HG03103 (cell line): ENCODE measurements around the gene ENTPD7.

Source experiments
- ATAC-seq: cut with Tn5 transposase; IDR thresholded peaks from one replicate; pipeline ENCODE4 v1.9.1; 2021; ENCODE audit warnings: low read depth; ENCODE audit not compliant: unreplicated experiment

Gene ENTPD7

DNA sequence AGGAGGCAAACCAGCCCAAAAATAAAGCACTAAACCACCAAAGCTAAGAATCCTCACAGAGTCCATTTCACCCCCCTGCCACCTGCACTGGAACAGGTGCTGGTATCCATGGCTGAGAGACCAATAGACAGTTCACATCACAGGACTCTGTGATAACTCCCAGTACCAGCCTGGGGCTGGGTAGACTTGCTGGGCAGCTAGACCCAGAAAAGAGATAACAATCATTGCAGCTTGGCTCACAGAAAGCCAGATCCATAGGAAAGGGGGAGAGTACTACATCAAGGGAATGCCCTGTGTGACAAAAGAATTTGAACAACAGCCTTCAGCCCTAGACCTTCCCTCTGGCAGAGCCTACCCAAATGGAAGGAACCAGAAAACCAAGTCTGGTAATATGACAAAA lies 25.5 kb upstream of the ENTPD7 start:
- no peak for ATAC-seq

DNA sequence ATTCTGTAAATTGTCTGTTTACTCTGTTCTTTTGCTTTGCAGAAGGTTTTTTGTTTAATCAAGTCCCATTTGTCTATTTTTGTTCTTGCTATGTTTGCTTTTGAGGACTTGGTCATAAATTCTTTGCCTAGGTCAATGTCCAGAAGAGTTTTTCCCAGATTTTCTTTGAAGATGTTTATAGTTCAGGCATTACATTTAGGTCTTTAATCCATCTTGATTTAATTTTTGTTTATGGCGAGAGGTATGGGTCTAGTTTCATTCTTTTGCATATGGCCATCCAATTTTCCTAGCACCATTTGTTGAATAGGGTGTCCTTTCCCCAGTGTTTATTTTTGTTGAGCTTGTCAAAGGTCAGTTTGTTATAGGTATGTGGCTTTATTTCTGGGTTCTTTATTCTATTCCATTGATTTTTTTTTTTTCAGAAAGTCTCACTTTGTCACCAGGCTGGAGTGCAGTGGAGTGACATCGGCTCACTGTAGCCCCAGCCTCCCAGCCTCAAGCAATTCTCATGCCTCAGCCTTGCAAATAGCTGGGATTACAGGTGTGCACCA lies 11.6 kb upstream of the ENTPD7 start:
- ATAC-seq: no peak

DNA sequence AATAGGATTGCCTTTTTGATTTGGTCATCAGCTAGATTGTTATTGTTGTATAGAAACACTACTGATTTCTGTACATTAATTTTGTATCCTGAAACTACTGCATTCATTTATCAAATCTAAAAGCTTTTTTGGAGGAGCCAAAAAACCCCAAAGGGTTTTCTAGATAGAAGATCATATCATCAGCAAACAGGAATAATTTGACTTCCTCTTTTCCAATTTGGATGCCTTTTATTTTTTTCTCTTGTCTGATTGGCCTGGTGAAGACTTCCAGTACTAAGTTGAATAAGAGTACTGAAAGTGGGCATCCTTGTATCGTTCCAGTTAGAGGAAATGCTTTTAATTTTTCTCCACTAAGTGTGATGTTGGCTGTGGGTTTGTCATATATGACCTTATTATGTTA lies 10.6 kb upstream of the ENTPD7 start:
- no peak for ATAC-seq

DNA sequence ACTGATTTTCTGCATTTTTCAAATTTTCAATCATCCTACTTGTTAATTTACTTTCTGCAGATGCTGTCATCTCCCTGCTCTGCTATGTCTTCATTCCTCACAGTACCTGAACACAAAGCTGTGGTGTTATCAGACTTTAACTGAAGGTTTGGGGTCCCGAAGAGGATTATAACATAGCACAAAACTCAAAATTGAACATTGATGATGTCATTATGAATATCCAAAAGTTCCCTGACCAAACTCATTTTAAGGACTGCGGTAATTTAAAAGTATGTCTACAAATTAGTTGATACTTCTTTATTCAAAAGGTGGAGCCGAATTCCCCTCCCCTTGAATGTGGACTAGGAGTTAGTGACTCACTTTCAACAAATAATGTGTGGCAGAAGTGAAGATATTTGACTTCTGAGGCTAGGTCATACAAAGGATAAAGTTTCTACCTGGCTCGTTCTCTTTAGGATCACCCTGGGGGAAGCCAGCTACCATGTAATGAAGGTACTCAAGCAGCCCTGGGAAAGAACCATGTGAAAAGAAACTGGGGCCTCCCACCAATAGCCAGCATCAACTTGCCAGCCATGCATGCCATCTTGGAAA lies 6.4 kb upstream of the ENTPD7 start:
- no peak for ATAC-seq

DNA sequence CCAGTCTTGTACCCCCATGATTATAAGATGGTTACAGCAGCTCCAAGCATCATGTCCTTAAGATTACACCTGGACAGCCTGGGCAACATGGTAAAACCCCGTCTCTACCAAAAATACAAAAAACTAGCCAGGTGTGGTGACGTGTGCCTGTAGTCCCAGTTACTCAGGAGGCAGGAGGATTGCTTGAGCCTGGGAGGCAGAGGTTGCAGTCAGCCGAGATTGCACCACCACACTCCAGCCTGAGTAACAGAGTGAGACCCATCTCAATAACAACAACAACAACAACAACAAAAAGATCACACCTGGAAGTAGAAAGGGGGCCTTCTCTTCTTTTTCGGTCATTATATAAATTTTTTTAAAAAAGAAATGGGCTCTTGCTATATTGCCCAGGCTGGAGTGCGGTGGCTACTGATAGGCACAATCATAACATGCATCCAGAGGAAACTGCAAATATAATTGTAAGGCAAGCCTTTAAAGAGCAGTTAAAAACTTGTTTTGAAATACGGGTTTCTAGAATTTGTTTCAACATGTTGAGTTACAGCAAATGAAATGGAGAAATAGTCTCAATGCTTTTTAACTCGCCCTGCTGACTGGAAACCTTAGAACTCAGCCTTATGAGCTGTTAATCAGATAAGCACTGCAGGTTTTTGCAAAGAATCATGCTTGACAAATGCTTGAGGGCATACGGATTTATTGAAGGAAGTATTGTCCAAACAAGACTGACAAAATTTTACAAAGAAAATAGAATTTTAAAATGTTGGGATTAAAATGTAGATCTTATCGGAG lies 4.7 kb upstream of the ENTPD7 start:
- ATAC-seq: no peak

DNA sequence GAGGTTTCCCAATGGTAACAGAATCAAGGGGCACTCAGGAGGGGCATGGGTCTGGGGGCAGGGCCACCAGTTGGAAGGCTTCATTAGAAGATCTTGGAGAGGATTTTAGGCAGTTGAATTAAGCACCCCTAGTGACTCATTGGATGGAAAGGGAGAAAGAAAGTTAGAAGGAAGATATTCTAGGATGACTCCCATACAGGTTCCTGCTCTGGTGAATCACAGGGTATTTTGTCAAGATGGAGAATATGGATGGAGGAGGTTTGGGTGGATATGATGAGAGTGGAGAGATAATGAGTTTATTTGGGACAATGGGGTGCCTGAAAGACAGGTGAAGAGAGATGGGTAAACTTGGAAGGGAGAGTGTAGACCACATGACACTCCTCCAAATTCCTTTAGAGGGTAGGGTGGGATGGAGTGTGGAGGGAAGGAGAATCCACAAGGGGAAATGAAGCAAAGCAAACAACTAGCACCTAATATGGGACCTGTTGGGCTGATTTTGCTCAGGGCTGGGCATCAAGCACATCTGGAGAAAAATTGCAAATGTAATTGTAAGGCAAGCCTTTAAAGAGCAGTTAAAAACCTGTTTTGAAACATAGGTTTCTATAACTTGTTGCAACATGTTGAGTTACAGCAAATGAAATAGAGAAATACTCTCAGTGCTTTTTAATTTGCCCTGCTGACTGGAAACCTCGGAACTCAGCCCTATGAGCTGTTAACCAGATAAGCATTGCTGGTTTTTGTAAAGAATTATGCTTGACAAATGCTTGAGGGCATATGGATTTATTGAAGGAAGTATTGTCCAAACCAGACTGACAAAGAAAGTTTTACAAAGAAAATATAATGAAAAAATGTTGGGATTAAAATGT lies 2.9 kb upstream of the ENTPD7 start:
- no peak for ATAC-seq

DNA sequence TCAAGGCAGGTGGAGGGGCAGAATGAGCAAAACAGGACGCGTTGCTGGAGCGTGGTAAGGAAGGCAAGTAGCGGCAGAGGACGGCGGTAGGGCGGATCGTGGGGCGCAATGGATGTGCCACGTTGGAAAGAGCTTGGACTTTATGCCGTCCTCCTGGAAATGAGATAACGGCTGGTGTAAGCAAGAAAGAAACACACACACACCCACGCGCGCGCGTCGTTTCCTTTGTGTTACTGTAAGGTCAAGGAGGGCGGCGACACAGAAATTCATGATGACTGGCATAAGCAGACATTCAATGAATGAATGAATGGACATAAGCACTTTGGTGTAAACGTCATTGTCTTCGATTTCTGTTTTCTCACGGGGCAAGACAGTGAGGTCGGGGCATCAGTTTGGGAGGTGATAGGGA lies 683 bp upstream of the ENTPD7 start:
- ATAC-seq: no peak

DNA sequence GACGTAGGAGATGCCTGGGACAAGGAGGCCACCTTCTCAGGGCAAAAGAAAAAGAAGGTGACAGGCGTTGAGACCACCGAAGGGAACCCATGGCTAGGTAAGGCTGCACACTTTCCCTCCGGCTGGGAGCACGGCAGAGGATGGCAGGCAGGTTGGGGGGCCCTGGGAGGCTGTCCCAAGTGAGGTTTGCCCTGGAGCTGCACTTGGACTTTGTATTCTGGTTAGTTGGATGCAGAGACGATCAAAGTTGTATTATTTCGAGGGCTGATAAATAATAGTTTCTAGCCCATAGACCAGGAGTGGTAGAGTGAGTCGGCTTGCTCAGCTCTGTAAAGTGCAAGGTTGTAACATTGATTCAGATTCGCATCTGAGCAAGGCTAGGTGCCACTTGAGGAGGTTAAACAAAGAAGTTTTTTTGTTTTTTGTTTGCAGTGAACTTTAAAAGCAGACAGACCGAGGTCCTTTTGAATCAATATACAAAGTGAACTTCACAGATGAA lies 608 bp downstream of the ENTPD7 start:
- ATAC-seq: no peak

DNA sequence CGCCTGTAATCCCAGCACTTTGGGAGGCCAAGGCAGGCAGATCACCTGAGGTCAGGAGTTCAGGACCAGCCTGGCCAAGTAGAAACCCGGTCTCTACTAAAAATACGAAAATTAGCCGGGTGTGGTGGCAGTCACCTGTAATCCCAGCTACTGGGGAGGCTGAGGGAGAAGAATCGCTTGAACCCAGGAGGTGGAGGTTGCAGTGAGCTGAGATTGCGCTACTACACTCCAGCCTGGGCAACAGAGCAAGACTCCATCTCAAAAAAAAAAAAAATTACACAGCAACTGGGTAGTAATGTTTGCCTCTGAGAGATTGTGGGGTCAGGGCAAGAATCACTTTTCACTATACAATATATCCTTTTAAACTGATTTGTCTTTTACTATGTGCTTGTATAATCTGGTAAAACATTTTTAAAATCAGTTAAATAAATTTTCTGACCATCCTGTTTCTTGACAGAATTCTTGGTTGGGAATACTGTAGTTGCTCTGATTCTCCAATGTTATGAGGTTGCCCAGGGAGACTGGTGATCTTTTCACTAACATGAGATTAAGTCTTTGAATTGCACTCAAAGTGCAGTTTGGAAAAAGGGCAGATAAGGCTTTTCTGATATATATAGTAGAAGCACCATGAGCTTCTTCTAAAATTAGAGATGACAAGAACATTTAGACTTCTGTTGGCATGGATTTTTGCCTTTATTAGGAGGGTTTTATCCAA lies 1.5 kb downstream of the ENTPD7 start:
- ATAC-seq: no peak

DNA sequence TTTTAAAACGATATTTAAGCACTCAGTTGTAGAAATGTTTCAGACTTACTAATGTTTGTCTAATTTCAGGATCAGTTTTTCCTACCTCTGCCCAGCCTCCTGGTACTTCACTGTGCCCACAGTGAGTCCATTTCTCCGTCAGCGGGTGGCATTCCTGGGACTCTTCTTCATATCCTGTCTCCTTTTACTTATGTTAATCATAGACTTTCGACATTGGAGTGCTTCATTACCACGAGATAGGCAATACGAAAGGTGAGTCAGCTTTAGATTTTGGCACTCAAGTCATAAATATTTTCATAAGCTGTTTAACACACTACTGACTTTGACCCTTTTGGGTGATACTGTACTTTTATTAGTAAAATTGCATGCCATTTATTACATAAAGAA lies 2.1 kb downstream of the ENTPD7 start:
- no peak for ATAC-seq

DNA sequence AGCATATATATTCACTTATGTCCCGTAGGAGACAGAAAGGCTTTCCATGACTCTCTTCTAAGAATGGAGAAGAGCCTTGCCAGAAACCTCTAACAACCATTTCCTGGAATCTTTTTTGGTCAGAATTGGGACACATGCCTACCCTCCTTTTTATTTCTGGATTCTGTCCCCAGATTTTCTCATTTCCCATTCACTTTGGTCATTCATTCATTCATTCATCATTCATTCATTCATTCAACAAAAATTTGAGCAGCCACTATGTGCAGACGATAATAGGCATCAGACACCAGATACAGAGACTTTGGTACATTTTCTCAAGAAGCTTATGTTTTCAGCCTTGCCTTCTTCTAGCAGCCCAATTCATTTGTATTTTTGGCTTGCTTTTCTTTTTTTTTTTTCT lies 6.0 kb downstream of the ENTPD7 start:
- no peak for ATAC-seq

DNA sequence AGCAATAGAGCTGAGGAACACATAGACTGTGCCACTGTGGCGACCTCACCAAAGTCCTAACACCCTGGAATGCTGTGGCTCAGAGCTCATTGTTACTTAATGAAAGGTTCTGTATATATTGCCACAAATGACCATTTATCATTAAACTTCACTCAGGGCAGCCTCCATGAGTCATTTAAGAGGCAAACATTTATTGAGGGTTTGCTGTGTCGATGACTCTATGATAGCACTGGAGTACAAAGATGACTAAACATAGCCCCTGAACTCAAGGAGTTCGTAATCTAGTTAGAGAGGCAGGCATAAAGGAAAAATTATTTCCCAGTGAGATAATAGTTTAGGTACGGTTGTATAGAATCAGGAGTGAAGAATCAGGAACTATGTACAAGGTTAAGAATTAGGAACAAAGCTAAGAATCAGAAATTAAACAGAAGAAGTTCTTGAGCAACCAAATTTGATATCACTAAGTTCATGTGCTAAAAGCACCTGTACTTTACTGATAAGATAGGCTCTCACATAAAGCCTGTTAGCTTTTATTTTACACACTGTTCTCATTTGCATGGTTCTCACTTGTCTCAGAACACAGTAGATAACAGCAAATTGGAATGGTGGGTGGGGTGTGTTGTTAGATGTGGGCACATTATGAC lies 7.9 kb downstream of the ENTPD7 start:
- ATAC-seq: no peak

DNA sequence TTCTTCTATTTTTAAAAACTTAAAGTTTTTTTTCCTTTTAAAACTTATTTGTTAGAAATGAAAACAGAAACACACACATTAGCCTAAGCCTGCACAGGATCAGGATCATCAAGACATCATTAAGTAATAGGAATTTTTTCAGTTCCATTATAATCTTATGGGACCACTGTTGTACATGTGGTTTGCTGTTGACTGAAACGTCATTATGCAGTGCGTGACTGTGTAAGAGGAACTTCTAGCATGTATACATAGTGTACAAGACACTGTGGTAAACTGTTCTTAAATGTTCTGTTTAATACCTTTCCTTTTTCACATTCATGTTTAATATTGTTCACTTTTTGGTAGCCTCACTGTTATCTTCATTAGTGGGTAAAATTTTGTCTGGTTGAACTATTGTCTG lies 12.1 kb downstream of the ENTPD7 start:
- ATAC-seq: no peak

DNA sequence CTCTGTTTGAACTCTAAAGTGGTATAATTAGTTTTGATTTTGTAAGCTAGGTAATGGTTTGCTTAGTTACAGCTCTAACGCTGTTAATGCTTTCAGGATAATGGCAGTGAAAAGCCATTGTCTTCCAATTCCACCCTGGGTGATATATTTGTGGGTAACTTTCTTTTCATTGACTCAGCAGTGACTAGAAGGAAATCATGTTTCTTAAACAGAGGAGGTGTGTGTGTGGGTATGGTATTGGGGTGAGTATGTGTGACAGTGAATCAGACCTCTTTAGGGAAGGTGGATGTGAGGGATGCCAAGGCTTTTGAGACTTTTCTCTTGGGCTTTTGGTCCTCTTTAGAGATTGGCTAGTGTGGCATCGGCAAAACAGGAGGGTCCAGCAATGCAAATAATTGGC lies 13.6 kb downstream of the ENTPD7 start:
- ATAC-seq: no peak

DNA sequence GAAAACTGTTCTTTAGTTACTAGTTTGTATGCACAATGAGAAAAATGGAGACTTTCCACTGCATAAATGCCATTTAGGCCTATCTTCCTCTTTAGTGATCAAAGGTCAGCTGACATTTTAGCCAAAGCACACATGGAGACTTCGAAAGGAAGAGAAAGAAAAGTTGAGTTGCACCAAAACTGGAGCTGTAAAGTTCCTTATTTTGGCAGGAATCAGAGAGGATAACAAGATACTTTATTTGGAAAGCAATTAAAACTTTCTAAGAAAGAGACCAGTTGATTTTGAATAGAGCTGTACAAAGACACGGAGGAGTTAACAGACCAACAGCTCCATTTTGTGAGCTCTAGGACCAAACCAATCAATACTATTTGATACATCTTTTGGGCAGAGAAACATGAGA lies 14.2 kb downstream of the ENTPD7 start:
- ATAC-seq: no peak

DNA sequence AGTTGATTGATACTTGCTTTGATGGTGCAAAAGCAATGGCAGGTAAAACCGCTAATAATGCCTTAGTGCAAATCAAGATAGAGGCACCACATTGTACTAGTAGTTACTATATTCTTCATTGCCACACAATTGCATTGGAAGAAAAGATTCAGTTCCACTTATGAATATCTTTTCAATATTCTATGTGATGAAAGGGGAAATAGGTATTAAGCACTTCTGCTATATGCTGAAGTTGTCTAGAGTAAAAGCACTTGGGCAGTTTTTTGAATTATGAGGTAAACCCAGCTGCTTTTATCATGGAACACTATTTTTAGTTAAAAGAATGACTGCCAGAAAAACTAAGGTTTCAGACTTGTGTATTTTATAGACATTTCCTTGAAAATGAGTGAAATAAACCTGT lies 15.5 kb downstream of the ENTPD7 start:
- ATAC-seq: no peak

DNA sequence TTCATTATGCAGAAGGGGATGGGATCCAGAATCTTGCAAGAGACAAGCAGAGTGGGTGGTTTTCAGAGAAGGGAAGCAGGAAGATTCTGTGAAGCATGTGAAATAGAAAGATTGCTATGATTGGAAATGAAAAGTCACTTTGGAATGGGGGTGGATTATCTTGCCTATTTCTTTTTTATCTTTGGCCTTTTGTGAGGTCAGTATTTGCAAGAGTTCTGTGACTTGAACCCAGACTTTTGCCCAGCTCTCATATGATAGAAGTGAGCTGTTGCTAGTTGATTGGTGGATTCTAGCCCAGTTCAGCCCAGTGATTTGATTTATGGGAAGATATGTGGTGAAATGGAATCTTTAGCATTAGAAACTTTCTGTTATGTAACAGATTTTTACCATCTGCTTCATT lies 17.1 kb downstream of the ENTPD7 start:
- ATAC-seq: no peak

DNA sequence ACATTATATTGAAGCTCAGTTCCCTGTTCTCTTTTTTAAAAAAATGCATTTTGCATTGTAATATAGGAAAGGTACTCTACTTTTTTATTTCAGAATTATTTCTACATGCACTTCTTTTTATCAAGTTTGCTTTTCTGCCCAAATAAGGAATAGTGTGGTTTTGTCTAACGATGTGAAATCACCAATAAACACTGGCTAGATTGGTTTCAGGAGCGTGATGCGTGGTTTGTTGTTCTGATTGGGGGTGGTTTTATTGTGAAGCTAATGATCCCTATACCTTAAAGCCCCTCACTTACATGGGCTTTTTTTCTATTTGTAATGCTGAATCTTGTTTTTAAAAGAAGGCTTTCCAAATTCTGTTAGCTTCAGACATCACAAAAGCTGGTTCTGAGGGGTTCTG lies 17.6 kb downstream of the ENTPD7 start:
- ATAC-seq: no peak

DNA sequence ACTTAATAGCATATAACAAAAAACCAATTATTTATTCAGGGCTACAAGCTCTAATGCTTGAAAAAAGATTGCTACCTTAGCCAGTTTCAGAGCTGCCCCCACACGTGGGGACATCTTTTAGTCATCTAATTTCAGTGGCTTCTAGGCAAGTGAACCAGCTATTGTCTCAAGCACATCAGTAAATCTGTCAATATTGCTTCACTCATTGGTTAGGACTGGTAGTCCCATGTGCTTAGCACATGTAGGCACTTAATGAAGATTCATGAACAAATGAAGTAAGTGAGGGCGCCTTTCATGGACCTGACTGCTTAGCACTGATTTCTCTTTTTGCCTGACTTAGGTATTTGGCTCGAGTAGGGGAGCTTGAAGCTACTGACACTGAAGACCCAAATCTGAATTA lies 19.6 kb downstream of the ENTPD7 start:
- no peak for ATAC-seq

DNA sequence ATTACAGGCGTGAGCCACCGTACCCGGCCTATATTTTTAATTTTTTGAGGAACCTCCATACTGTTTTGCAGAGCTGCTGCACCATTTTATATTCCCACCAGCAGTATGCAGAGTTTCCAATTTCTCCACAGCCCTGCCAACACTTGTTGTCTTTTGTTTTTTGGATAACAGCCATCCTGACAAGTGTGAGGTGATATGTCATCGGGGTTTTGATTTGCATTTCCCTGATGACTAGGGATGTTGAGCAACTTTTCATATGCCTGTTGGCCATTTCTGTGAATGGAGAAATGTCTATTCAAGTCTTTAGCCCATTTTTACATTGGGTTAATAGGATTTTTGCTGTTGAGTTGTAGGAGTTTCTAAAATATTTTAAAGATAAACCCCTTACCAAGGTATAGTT lies 22.2 kb downstream of the ENTPD7 start:
- ATAC-seq: no peak
